ENCODE data around the gene ZNF614.
"Not testable (repeated sequence)": the region's sequence is repeated elsewhere in the genome, so short reads cannot be mapped to it uniquely, and the experiment has no call there.

ZNF614 gene

DNA sequence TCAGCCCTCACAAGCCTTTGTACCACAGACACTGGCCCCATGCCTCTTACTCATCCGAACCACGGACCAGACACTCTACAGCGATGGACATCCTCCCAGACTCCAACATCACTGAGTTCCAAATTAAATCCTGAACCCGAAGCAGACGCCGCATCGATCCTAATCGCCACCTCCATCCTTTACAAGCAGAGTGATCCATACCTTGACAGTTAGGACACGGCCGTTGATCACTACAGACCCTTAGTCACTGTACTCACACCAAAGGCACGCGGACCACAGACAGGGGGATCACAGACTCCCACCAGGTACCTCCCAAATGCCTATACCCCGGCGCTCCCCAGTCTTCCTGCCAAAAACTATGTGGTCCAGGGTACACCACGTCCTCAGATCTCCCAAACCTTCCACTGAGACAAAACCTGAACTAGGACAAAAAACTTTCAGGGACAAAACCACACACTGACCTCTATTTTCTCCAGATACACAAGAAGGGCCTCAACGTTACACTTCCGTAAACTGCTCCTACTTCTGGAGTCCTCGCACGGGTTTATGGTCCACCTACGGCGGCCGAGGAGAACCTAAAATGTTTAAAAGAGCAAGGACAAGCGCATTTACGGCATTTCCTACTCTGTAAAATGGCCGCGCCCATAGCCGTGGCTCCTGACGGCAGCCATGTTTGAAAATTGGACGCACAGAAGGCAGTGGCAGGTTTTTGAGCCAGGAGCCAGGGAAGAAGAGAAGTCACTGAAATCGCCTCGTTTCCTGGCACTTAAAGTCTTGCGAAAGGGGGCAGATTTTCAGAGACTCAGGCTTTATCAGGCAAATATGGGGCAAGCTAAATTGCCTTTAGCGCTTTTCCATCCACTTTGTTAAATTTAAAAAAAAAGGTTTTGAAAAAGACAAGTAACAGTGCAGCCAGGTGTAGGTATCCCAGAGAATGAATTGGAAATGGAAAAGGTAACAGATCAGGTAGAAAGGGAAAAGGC lies 41.6 kb downstream of the ZNF614 start, which contains the start of gene ZNF350:
ZNF350 (minus strand) TSS at position 532 of the 983 bp plus-strand sequence. CDS start 12,480 bp downstream, outside the sequence.
- no peak for TF ChIP-seq EZH2phosphoT487 (IDR thresholded peaks at IDR 0.05; ENCODE audit: low read length)
- TF ChIP-seq EZH2 (optimal IDR thresholded peaks at IDR 0.05; ENCODE audit: low read depth, low read length), result no peak
- TF ChIP-seq, protein P1, sequence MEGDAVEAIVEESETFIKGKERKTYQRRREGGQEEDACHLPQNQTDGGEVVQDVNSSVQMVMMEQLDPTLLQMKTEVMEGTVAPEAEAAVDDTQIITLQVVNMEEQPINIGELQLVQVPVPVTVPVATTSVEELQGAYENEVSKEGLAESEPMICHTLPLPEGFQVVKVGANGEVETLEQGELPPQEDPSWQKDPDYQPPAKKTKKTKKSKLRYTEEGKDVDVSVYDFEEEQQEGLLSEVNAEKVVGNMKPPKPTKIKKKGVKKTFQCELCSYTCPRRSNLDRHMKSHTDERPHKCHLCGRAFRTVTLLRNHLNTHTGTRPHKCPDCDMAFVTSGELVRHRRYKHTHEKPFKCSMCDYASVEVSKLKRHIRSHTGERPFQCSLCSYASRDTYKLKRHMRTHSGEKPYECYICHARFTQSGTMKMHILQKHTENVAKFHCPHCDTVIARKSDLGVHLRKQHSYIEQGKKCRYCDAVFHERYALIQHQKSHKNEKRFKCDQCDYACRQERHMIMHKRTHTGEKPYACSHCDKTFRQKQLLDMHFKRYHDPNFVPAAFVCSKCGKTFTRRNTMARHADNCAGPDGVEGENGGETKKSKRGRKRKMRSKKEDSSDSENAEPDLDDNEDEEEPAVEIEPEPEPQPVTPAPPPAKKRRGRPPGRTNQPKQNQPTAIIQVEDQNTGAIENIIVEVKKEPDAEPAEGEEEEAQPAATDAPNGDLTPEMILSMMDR (IDR thresholded peaks at IDR 0.05; ENCODE audit: low read length), result no peak
- no peaks in the 10 kb centered on the region for H4K20me1 ChIP-seq (ENCODE audit: insufficient read depth, low read length)
- H3K4me1 ChIP-seq (ENCODE audit: low read length), result no peaks in the 10 kb centered on the region
- H3K9ac ChIP-seq (ENCODE audit: low read length), result peak within 1 kb of the TSS; percentile 38; the same call in 1 of the 2 replicates
- no peaks in the 10 kb centered on the region for H3F3A ChIP-seq (ENCODE audit: insufficient read depth, low read length)
- peak within 1 kb of the TSS; percentile 4; the same call in 1 of the 2 replicates for H3K27ac ChIP-seq (ENCODE audit: low read length)
- no peaks in the 10 kb centered on the region for H3K36me3 ChIP-seq (replicated peaks; ENCODE audit: insufficient read depth, low read length)
- peak within 1 kb of the TSS; percentile 52 for H2AFZ ChIP-seq (ENCODE audit: low read length)
- no peaks in the 10 kb centered on the region; the same call in 1 of the 2 replicates for H3K9me3 ChIP-seq (replicated peaks; ENCODE audit: insufficient read depth, low read length)
- no peaks in the 10 kb centered on the region for H3K9me2 ChIP-seq (replicated peaks; ENCODE audit: insufficient read depth, low read length)
- H3K4me3 ChIP-seq (ENCODE audit: low read length), result peak within 1 kb of the TSS; percentile 64
- H3K4me2 ChIP-seq (ENCODE audit: low read depth, low read length), result peak within 1 kb of the TSS; percentile 57
- no peaks in the 10 kb centered on the region for H3K27me3 ChIP-seq (replicated peaks; ENCODE audit: insufficient read depth, low read length)
- peak; percentile 95 for DNase-seq
- peaks cover 18% of the 10 kb centered on the region for H3K79me2 ChIP-seq (ENCODE audit: low read length)

DNA sequence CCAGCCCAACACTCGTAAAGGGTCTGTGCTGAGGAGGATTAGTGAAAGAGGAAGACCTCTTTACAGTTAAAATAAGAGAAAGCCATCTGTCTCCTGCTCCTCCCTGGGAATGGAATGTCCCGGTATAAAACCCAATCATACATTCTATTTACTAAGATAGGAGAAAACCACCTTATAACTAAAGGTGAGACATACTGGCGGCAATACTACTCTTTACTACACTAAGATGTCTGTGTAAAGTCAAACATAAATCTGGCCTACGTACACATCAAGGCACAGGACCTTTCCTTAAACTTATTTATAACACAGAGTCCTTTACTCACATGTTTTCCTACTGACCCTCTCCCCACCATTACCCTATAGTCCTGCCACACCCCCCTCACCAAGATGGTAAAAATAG lies 44.8 kb downstream of the ZNF614 start:
- H3K9me3 ChIP-seq (replicated peaks; ENCODE audit: insufficient read depth, low read length), result no peaks in the 10 kb centered on the region; the same call in 1 of the 2 replicates
- H3K4me3 ChIP-seq (ENCODE audit: low read length), result no peak overlapping the region
- no peaks in the 10 kb centered on the region for H3K9me2 ChIP-seq (replicated peaks; ENCODE audit: insufficient read depth, low read length)
- H3F3A ChIP-seq (ENCODE audit: insufficient read depth, low read length), result no peaks in the 10 kb centered on the region
- no peaks in the 10 kb centered on the region for H3K27me3 ChIP-seq (replicated peaks; ENCODE audit: insufficient read depth, low read length)
- H2AFZ ChIP-seq (ENCODE audit: low read length), result no peak overlapping the region
- H3K4me1 ChIP-seq (ENCODE audit: low read length), result no peaks in the 10 kb centered on the region
- no peak for DNase-seq
- no peak overlapping the region for H3K4me2 ChIP-seq (ENCODE audit: low read depth, low read length)
- no peaks in the 10 kb centered on the region for H3K36me3 ChIP-seq (replicated peaks; ENCODE audit: insufficient read depth, low read length)
- H4K20me1 ChIP-seq (ENCODE audit: insufficient read depth, low read length), result no peaks in the 10 kb centered on the region
- TF ChIP-seq EZH2 (optimal IDR thresholded peaks at IDR 0.05; ENCODE audit: low read depth, low read length) (no peak), EZH2phosphoT487 (IDR thresholded peaks at IDR 0.05; ENCODE audit: low read length) (no peak)
- TF ChIP-seq, protein P1 (IDR thresholded peaks at IDR 0.05; ENCODE audit: low read length), result no peak
- peaks cover 21% of the 10 kb centered on the region for H3K79me2 ChIP-seq (ENCODE audit: low read length)
- H3K27ac ChIP-seq (ENCODE audit: low read length), result no peak overlapping the region
- no peak overlapping the region for H3K9ac ChIP-seq (ENCODE audit: low read length)

DNA sequence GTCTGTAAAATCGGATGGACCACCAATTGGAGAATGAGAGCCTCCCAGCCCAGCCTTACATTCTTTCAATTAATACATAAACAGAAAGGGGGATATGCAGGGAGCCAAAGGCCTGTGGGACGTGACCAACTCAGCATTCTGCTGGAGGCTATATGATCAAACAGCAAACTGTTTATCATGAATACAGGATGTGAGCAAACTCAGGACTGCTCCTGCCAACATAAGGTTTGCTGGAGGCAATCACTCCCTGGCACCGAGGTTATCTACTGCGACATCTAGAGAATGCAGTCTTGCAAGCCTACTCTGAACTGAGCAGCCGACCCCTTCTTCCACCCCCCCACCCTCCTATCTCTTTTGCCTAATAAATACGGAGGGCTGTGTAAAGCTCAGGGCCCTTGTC lies 47.3 kb downstream of the ZNF614 start:
- not testable (repeated sequence) for H3K9me3 ChIP-seq (replicated peaks; ENCODE audit: insufficient read depth, low read length); H3K4me3 ChIP-seq (ENCODE audit: low read length); DNase-seq; H3K4me1 ChIP-seq (ENCODE audit: low read length); H3K27ac ChIP-seq (ENCODE audit: low read length); H3K36me3 ChIP-seq (replicated peaks; ENCODE audit: insufficient read depth, low read length); H3K27me3 ChIP-seq (replicated peaks; ENCODE audit: insufficient read depth, low read length); H2AFZ ChIP-seq (ENCODE audit: low read length); H3K4me2 ChIP-seq (ENCODE audit: low read depth, low read length); H3K9ac ChIP-seq (ENCODE audit: low read length); H3K9me2 ChIP-seq (replicated peaks; ENCODE audit: insufficient read depth, low read length); H4K20me1 ChIP-seq (ENCODE audit: insufficient read depth, low read length); H3F3A ChIP-seq (ENCODE audit: insufficient read depth, low read length)
- H3K79me2 ChIP-seq (ENCODE audit: low read length), result peaks cover 17% of the 10 kb centered on the region

Measured in MM.1S (cell line).